DOHH2 (cell line): ENCODE results near the gene MRPS11.
A peak's percentile ranks its signal among the peaks of the same experiment; 100 is the strongest.

Experiments used
- H3F3A ChIP-seq: fragments of 200-600 bp; sonication (generic), shearing (Covaris generic); 2 replicates; pipeline ENCODE4 v1.6.0; 2016; ENCODE audit warnings: antibody characterized with exemption, mild to moderate bottlenecking; ENCODE audit not compliant: control insufficient read depth, insufficient read depth
- H3K27ac ChIP-seq: fragments of 200-600 bp; sonication (generic); 2 replicates; pipeline ENCODE4 v1.5.1; 2014; ENCODE audit warnings: low read depth, mild to moderate bottlenecking, low read length, moderate library complexity
- H3K27me3 ChIP-seq: fragments of 200-600 bp; sonication (generic); 2 replicates; pipeline ENCODE4 v1.6.1; 2014; ENCODE audit warnings: mild to moderate bottlenecking, low read length, mixed read lengths; ENCODE audit not compliant: control insufficient read depth
- H3K36me3 ChIP-seq: fragments of 200-600 bp; sonication (generic); 2 replicates; pipeline ENCODE4 v1.6.1; 2014; ENCODE audit warnings: mild to moderate bottlenecking, low read length, moderate library complexity, mixed read lengths; ENCODE audit not compliant: control insufficient read depth
- H3K4me1 ChIP-seq: fragments of 200-600 bp; sonication (generic); 2 replicates; pipeline ENCODE4 v1.6.1; 2014; ENCODE audit warnings: mild to moderate bottlenecking, low read length, mixed read lengths; ENCODE audit not compliant: control insufficient read depth
- H3K4me2 ChIP-seq: fragments of 200-600 bp; sonication (generic); 2 replicates; pipeline ENCODE4 v1.6.0; 2014; ENCODE audit warnings: mild to moderate bottlenecking, low read length, moderate library complexity
- H3K4me3 ChIP-seq: fragments of 200-600 bp; sonication (generic); 2 replicates; pipeline ENCODE4 v1.5.1; 2014; ENCODE audit warnings: mild to moderate bottlenecking, low read length, mixed read lengths
- H3K79me2 ChIP-seq: fragments of 200-600 bp; sonication (generic); 2 replicates; pipeline ENCODE4 v1.6.1; 2014; ENCODE audit warnings: mild to moderate bottlenecking, low read length, mixed read lengths; ENCODE audit not compliant: control insufficient read depth
- H3K9me2 ChIP-seq: fragments of 200-600 bp; sonication (generic); replicated peaks from 2 replicates; pipeline ENCODE4 v1.6.1; 2014; ENCODE audit warnings: mild to moderate bottlenecking, low read length, mixed read lengths; ENCODE audit not compliant: control insufficient read depth
- H3K9me3 ChIP-seq: fragments of 200-600 bp; sonication (generic); 2 replicates; pipeline ENCODE4 v1.6.1; 2014; ENCODE audit warnings: antibody characterized with exemption, low read length, mixed read lengths; ENCODE audit not compliant: control insufficient read depth, insufficient read depth
- H4K20me1 ChIP-seq: fragments of 200-600 bp; sonication (generic); 2 replicates; pipeline ENCODE4 v1.6.0; 2014; ENCODE audit warnings: low read depth, mild to moderate bottlenecking, antibody characterized with exemption, low read length, moderate library complexity; ENCODE audit not compliant: control insufficient read depth, insufficient read depth
- EZH2phosphoT487 ChIP-seq: fragments of 200-600 bp; sonication (generic); IDR thresholded peaks from 2 replicates; pipeline ENCODE4 v1.6.1; 2017; ENCODE audit warnings: borderline replicate concordance, mild to moderate bottlenecking, antibody characterized with exemption, low read length, moderate library complexity, mixed read lengths
- TF ChIP-seq, protein P1 (sequence below): fragments of 200-600 bp; sonication (generic); IDR thresholded peaks from one replicate; pipeline ENCODE4 v1.5.1; 2014; ENCODE audit warnings: antibody characterized with exemption, mild to moderate bottlenecking, low read depth, low read length; ENCODE audit not compliant: poor library complexity, severe bottlenecking

The MRPS11 gene

DNA sequence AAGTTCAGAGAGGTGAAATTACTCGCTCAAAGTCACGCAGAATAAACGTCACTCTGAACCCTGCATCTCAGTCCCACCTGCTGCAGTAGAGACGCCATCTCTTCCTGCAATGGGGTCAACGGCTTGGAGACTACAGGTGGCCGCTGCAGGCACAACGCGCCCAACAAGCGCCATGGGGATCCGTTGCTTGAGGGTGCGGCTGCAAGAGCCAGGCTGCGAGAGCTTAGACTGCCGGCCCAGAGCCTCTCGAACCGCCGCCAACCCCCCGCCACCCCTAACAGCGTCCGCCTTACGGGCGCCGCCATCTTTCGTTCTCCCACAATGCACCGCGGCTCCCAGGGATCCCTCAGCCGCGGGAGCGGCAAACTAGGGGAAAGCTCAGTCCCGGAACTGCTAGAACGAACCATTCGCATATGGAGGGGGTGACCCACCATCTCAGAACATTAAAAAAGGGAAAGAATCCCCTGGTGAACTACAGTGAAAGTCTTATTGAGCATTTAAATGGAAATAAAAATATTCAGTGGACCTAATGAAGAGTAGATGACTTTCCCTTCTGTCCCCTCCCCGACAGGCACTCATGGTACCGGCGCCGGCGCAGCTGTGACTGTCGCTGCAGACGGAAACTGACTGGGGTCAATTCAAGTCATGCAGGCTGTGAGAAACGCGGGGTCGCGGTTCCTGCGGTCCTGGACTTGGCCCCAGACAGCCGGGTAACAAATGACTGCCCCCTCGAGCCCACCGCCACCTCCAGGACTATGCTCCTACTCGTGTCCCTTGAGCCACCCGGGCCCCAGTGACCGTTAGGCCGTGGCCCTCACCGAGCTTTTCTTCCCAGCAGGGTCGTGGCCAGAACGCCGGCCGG lies at the start of gene MRPS11, which contains the start of gene MRPL46:
MRPS11 (plus strand) TSS at position 636 of the 862 bp plus-strand sequence; CDS start at position 646, 10 bp downstream.
MRPL46 (minus strand) TSS at position 316 of the 862 bp plus-strand sequence; CDS start at position 305, 11 bp downstream.
- Histone ChIP-seq H3K9me2 (no peaks in the 10 kb centered on the region), H3K27ac (peak within 1 kb of the TSS; percentile 78), H3K4me2 (peak within 1 kb of the TSS; percentile 79), H4K20me1 (no peaks in the 10 kb centered on the region), H3K36me3 (peaks cover 70% of the 10 kb centered on the region), H3F3A (no peaks in the 10 kb centered on the region), H3K9me3 (no peaks in the 10 kb centered on the region), H3K4me3 (peak within 1 kb of the TSS; percentile 99), H3K27me3 (no peaks in the 10 kb centered on the region), H3K79me2 (peaks cover 74% of the 10 kb centered on the region), H3K4me1 (peaks cover 30% of the 10 kb centered on the region)
- TF ChIP-seq, protein P1, sequence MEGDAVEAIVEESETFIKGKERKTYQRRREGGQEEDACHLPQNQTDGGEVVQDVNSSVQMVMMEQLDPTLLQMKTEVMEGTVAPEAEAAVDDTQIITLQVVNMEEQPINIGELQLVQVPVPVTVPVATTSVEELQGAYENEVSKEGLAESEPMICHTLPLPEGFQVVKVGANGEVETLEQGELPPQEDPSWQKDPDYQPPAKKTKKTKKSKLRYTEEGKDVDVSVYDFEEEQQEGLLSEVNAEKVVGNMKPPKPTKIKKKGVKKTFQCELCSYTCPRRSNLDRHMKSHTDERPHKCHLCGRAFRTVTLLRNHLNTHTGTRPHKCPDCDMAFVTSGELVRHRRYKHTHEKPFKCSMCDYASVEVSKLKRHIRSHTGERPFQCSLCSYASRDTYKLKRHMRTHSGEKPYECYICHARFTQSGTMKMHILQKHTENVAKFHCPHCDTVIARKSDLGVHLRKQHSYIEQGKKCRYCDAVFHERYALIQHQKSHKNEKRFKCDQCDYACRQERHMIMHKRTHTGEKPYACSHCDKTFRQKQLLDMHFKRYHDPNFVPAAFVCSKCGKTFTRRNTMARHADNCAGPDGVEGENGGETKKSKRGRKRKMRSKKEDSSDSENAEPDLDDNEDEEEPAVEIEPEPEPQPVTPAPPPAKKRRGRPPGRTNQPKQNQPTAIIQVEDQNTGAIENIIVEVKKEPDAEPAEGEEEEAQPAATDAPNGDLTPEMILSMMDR = no peak
- TF ChIP-seq EZH2phosphoT487 = no peak

- Histone ChIP-seq H3K79me2 (no peaks in the 10 kb centered on the region), H3K4me1 (no peaks in the 10 kb centered on the region), H3K27ac (no peak overlapping the region), H3F3A (no peaks in the 10 kb centered on the region), H3K36me3 (no peaks in the 10 kb centered on the region), H4K20me1 (no peaks in the 10 kb centered on the region), H3K27me3 (no peaks in the 10 kb centered on the region), H3K9me2 (no peaks in the 10 kb centered on the region), H3K4me3 (no peak overlapping the region), H3K9me3 (no peaks in the 10 kb centered on the region), H3K4me2 (no peak overlapping the region)
- TF ChIP-seq EZH2phosphoT487 = no peak
- TF ChIP-seq, protein P1 = no peak
Observed at GRCh38 chr15:88419830-88420229, 47.7 kb upstream of the MRPS11 start.

DNA sequence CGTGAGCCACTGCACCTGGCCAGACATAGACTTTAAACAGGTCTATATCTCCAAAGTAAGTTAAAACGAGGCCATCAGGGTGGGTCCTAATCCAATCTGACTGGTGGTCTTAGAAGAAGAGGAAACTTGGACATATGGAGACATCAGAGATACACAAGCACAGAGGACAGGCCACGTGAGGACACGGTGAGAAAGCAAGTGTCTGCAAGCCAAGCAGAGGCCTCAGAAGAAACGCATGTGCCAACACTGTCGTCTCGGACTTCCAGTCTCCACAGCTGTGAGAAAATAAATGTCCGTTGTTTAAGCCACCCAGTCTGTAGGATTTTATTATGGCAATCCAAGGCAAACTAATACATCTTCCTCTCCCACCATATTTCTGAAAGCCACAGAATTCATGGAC lies 44.2 kb upstream of the MRPS11 start:
- Histone ChIP-seq H3K9me2 (no peaks in the 10 kb centered on the region), H3K4me1 (no peaks in the 10 kb centered on the region), H3K27me3 (peaks cover 14% of the 10 kb centered on the region), H4K20me1 (no peaks in the 10 kb centered on the region), H3F3A (no peaks in the 10 kb centered on the region), H3K4me2 (no peak overlapping the region), H3K9me3 (no peaks in the 10 kb centered on the region), H3K27ac (no peak overlapping the region), H3K79me2 (no peaks in the 10 kb centered on the region), H3K36me3 (no peaks in the 10 kb centered on the region), H3K4me3 (no peak overlapping the region)
- TF ChIP-seq EZH2phosphoT487 = no peak
- TF ChIP-seq, protein P1 = no peak
